Hippocampal formation (tissue), 2 donors: ENCODE data around the gene ZSCAN22.
A peak's percentile ranks its signal among the peaks of the same experiment; 100 is the strongest.
"Not testable (repeated sequence)": the region's sequence is repeated elsewhere in the genome, so short reads cannot be mapped to it uniquely, and the experiment has no call there.

Experiments
- DNase-seq, 2 donors: peaks; one replicate each; lab custom pipeline; 2025; lab: John Stamatoyannopoulos, UW

Gene ZSCAN22

DNA sequence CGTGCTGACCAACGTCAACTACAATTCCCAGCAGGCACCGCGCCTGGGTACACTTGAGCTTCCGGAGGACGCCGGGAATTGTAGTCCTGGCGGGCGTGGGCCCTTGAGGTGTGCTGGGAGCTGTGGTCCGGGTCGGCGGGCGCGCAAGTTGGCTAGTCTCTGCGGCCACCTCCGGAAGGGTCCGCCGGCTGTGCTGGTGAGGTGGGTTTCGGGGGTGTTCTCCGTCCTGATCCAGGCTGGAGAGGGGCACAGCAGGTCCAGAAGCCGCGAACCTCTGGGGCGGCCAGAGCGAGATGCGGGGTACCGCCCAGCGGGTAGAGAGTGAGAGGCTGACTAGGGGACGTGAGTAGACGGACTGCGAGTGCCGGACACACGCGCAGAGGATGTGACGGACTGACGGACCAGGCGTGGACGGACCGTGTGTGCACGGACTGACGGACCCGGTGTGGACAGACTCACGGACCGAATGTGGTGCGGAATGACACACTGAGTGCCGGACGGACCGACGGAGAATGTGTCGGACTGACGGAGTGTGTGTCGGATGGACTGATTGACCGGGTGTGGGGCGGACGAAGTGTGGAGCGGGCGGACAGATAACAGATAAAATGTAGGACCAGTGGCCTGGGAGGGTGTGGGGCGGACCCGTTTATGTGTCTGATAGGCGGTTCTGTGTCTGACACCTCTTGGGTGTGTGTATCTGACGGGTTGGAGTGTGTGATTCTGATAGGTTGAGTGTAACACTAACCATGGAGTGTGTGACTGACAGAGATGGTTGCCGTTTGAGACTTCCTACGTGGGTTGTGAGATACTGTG lies at the start of gene ZSCAN22:
Gene ZSCAN22, plus strand, starts transcription at position 81 of the 813 bp plus-strand sequence. CDS start 7,809 bp downstream, outside the sequence.
- DNase-seq: peak; percentile 95 to 97

DNA sequence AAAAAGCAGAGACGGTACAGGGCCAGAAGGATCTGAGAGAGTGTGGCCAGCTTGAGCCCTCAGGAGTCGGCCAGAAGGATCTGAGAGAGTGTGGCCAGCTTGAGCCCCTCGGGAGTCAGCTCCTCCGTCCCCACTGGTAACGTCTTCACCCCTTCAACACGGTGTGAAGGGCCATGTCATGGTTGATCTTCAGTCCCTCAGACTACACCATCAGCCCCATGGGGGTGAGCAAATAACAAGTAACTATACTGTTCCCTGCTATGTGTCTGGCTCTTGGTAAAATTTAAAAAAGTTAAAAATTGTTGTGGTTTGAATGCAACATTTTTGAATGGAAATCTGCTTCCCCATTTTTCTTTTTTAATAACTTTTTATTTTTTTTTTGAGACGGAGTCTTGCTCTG lies 49.6 kb upstream of the ZSCAN22 start:
- DNase-seq: no peak

DNA sequence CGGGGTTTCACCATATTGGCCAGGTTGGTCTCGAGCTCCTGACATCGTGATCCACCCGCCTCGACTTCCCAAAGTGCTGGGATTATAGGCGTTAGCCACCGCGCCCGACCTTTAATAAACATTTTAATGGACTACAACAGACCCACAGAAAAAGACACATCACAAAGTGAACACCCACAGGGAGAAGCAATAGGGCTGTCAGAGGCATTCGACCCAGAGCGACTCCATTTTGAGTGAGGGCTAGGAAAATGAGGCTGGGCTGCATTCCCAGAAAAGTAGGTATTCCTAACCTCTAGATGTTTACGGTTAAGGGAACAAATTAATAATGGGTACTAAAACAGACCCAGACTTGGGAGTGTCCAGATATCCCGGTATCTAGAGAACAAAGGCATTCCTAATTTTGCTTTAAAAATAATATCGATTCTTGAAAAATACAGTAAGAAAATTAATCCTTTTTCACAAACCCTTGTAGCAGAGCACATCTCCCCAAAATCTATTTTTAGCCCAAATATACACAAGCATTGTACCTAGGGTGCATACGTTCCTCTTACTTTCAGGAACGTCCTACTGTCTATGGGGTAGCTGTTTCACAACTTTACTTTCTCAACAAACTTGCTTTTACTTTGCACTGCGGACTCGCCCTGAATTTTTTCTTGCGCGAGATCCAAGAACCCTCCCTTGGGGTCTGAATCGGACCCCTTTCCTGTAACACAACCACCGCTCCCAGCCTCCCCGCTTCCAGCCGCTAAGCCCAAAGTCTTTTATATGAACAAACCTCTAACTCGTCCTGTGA lies 48.9 kb upstream of the ZSCAN22 start:
- DNase-seq: no peak

DNA sequence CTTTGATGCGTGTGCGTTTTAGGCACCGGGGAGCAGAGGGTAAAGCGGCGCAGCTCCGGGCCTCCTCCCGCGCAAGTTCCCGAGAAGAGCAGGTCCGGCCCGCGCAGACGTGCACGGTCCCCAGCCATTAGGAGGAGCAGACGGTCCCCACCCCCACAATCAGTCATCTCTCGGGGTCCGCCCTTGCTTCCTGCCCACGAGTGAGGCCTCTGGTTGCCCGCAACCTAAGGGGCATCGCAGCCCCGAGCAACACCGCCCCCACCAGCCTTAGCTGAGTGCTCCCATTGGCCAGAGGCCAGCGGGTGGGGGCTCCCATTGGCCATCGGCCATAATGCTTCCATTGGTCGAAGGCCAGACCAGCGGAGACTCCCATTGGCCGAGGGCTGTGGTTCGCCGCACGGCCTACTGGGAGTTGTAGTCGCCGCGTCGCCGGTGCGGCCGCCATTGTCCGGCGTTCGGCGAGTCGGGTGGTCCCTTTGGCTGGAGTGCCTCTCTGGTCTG lies 48.2 kb upstream of the ZSCAN22 start, which contains the start of gene ZNF8:
Gene ZNF8, plus strand, starts transcription at position 415 of the 501 bp plus-strand sequence. CDS start 127 bp downstream, outside the sequence.
- DNase-seq: peak; percentile 91 to 96

DNA sequence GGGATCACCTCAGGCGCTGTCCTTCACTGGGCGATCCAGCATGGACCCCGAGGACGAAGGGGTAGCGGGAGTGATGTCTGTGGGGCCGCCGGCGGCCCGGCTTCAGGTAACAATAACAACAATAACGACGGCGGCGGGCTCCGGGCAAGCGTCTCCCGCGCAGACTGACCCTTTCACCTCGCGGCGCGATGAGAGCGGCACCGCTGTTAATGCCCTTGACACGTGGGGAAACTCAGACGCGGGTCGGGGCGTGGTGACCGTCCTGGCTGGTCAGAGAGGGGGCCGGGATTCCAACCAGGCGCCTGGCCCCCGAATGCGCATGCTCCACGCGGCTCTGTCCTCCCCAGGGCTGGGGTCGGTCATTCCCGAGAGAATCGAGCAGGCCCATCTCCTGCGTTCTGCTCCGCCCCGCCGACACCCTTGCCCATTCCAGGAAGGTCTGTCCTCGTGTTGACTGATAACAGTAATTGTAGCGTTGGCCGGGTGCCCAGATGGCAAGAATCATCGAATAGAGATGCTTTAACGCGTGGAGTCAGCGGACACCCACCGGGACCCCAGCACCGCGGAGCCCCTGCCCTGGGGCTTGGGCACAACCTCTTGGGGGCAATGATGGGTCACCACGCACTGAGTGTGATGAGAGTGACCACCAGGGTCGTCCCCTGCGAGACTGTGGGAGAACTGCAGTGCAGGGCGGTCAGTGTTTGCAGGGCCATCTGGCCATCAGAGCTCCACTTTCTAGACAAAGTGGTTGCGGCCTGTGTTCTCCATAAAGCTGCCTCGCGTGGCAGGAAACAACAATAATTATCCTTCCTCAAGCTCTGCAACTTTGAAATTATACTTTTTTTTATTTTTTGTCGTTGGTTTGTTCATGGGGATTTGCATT lies 47.5 kb upstream of the ZSCAN22 start:
- peak; percentile 9 to 58 for DNase-seq

DNA sequence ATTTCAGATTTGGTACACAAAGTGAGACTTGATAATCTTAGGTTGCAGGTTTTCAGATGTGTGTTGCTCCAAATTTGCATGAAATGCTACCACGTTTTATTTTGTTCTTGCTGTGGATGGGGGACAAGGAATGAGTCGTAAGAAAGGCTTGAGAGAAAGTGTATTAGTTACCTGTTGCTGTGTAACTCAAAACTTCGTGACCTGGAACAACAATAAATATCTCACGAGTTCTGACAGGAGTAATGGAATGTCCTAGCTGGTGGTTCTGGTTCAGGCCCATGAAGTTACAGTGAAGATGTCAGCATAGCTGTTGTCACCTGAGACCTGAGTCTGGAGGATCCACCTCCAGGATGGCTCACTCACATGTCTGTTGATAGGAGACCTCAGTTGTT lies 46.9 kb upstream of the ZSCAN22 start:
- DNase-seq: no peak

DNA sequence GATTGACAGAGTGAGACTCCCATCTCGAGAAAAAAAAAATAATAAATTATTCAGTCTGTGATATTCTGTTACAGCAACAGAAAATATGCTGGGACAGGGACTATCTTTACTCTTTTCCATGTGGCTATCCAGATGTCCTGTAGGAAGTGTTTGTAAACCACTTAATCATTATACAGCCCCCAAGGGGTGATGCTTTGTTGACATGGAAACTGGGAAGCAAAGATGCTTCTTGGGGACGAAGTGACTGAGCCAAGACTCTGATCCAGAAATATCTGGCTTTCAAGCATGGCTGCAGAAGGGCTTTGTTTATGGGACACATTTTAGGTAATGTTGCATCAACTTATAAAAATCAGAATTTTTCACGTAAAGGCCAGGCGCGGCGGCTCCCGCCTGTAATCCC lies 42.6 kb upstream of the ZSCAN22 start:
- peak in 1 of 2 donors; percentile 21 for DNase-seq

DNA sequence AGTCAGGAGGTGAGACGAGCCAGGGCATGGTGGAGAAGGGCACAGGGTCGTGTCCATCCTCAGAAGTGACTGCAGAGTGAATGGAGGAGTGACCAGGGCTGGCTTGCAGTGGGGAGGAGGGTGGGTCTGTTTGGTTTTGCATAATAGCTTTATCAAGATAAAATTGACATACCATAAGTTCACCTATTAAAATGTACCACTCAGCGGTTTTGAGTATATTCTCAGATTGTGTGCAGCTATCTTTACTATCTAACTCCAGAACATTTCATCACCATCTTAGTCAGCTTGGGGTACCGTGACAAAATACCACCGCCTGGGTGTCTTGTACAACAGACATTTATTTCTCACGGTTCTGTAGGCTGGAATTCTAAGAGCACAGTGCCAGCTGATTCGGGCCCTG lies 34.9 kb upstream of the ZSCAN22 start:
- DNase-seq: no peak

DNA sequence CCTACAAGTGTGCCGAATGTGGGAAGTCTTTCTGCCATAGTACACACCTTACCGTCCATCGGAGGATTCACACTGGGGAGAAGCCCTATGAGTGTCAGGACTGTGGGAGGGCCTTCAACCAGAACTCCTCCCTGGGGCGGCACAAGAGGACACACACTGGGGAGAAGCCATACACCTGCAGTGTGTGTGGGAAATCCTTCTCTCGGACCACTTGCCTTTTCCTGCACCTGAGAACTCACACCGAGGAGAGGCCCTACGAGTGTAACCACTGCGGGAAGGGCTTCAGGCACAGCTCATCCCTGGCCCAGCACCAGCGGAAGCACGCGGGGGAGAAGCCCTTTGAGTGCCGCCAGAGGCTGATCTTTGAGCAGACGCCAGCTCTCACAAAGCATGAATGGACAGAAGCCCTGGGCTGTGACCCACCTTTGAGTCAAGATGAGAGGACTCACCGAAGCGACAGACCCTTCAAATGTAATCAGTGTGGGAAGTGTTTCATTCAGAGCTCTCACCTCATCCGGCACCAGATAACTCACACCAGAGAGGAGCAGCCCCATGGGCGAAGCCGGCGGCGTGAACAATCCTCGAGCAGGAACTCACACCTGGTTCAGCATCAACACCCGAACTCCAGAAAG lies 31.9 kb upstream of the ZSCAN22 start:
- no peak for DNase-seq

DNA sequence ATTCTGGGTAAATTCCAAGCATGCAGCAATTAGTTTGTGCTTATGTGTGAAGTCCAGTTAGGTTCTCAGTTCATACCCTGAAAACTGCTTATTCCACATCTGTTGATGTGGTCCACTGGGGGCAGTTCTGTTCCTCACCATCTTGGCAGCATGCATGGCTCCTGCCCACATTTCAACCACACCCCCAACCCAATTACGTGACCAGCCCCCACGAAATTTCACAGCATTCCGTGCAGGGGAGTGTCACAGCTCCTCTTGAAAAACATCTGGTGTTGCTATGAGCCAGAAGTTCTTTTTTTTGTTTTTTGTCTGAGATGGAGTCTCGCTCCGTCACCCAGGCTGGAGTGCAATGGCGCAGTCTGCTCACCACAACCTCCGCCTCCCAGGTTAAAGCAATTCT lies 30.7 kb upstream of the ZSCAN22 start:
- no peak for DNase-seq

DNA sequence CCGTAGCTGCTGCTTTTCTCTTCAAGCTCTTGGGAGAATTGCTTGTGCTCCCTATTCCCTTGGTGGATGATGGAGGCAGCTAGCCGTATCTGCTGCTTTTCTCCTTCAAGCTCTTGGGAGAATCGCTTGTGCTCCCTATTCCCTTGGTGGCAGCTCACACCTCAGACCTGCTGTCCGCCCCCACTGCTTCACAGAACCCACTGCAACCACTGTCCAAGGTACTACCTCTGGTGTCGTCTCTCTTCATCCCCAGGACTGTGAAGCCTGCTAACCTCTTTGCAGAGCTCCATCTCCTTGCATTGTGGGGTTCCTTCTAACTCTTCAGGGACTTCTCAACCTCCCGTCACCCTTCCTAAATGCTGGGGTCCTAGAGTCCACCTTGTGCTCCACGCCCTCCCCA lies 26.2 kb upstream of the ZSCAN22 start:
- DNase-seq: no peak

DNA sequence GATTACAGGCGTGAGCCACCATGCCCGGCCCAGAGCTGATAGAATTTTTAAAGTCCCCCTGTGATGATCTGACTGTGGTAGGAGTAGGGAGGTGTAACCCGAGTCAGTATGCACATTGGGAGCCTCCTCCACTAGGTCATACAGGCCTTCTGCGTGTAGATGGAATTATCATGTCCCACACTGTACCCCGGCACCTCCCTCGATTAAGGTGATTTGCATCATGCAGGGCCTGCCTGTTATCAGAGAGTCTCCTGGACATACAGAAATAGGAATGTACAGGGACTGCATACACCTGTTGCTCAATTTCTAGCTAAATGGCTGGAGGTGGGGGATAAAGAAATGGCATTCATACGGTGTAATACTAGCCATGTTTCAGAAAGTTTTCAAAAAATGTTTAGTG lies 22.5 kb upstream of the ZSCAN22 start:
- DNase-seq: no peak

DNA sequence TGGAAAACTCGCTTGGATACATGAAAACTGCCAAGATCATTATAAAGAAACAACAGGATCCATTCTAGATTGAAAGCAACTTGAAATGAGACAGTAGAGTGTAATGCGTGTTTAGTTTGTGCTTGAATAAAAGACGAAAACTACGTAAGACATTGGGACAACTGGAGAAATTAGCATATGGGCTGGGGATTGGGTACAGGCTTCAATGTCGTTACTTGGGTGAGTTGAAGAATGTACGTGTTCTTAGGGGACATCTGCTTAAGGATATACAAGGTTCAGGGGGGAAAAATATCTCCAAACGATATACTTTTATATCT lies 22.1 kb upstream of the ZSCAN22 start:
- DNase-seq: no peak

DNA sequence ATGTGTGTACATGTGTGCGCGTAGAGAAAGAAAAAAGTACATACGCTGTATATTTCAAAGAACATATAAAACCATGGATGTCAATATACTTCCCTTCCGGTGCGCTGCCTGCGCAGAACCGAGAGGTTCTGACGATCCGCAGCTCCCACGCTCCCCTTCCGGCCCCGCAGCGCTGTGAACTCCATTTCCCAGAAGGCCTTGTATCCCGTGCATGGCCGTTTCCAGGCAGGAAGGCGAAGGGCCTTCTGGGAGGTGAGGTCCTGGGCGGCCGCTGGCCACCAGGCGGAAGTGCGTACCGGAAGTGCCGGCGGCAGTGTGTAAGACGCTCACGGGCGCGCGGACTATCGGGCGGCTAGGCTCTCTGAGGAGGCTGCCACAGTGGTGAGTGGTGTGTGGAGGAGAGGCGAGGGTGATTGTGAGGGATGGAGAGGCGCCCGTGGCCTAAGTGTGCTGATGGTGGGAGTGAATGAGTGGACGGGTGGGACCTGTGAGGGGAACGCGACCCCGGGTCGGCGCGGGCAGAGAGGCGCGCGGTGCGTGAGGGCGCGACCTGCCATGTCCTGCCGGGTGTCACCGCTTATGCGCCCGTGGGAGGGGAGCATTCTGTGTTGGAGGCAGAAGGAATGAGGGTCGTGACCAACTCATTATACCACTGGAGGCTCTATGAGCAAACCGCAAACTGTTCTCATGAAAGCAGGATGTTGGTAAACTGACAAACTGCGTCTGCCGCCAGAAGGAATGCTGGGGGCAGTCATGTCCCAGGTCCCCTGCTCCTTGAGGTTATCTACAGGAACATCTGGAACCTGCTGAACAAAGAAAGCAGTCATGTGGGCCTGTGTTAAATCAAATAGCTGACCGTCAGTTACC lies 21.5 kb upstream of the ZSCAN22 start, which contains the start of gene ERVK3-1:
Gene ERVK3-1, plus strand, starts transcription at position 313 of the 867 bp plus-strand sequence. CDS start 6,792 bp downstream, outside the sequence.
- peak; percentile 94 to 96 for DNase-seq

DNA sequence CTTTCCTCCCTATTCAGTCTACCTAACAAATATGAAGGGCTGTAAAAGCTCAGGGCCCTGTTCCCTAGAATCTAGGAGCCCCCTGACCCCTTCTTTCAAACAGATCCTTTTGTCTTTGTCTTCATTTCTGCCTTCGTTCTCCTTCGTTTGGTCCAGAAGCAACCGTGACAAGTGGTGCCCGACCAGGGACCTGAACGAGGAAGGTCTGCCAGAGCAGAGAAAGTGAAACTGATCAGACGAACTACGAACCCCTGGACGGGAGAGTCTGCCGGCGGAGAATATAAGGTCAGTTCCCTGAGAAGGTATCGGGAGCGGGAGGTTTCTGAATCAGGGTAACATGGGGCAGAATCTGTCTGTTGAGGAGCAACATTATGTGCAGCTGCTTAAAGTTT lies 20.9 kb upstream of the ZSCAN22 start:
- DNase-seq: no peak

DNA sequence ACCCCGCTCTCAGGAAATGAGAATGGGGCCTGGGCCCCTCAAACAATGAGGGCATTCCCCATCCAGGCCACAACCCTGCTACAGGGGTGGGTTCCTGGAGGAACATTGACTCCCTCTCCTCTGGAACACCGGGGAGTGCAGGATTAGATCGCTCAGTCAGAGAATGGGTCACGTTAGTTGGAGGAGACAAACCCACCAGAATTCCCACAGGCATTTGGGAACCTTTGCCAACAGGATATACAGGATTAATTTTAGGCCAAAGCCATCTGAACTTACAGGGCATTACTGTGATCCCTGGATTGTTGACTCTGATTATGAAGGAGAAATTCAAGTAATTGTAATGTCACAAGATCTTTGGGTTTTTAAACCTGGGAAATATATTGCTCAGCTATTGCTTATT lies 19.1 kb upstream of the ZSCAN22 start:
- no peak for DNase-seq

DNA sequence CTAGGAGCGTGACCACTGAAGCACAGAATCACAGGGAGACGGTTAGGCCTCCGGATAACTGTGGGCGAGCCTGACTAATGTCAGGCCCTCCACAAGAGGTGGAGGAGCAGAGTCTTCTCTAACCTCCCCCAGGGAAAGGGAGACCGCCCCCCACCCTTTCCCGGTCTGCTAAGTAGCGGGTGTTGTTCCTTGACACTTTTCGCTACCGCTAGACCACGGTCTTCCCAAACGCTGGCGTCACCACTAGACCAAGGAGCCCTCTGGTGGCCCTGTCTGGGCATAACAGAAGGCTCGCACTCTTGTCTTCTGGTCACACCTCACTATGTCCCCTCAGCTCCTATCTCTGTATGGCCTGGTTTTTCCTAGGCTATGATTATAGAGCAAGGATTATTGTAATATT lies 16.1 kb upstream of the ZSCAN22 start:
- not testable (repeated sequence) for DNase-seq

DNA sequence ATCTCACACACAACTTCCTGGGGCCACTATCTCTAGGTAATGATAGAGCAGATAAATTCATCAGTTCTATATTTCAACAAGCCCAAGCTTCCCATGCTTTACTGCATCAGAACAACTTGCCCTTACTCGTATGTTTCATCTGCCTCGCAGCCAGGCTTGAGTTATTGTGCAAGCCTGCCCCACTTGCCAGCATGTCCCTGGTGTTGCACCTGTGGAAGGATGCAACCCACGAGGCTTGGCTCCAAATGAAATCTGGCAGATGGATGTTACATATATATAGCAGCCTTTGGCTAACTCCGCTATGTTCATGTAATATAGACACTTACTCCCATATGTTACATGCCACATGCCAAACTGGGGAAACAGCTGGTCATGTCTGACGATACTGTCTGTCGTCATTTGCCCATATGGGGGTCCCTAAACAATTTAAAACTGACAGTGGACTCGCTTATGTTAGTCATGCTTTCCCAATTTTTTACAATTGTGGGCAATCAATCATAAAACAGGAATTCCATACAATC lies 15.4 kb upstream of the ZSCAN22 start:
- peak in 1 of 2 donors; percentile 20 for DNase-seq

DNA sequence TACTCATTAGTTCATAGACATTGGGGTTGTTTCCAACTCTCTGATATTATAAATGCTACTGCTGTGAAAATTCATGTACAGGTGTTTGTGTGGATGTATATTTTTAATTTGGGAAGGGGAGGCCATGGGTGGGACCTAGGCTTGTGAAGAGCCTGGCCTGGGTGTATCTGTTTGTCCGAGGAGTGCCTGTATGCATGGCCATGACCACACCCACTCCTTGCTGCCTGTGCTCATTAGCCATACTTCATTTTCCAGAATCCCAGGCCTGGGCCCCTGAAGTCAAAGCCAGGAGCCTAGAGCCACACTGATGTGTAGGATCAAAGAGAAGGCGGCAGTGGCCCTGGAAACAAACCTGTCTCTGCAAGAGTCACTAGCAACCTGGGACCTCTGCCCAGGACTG lies 11.2 kb upstream of the ZSCAN22 start:
- DNase-seq: no peak

DNA sequence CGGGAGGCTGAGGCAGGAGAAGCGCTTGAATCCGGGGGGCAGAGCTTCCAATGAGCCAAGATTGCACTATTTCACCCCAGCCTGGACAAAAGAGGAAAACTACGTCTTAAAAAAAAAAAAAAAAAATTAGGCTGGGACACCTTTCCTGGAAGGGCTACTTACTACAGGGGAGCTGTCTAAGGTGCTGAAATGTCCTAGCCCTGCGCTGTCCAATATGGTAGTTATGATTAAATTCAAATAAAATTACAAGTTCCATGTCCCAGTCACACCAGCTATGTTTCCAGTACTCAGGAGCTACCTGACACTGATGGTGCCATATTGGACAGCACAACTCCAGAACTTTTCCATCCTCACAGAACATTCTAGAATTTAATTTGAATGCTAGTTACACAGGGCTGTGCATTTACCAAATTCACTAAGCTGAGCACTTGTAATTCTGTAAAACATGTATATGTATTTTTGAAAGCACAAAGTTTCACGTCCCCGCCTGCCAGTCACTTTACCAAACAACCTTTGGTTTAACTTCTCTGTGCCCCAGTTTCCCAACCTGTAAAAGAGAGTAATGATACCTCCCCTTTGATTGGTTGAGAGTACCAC lies 9.2 kb upstream of the ZSCAN22 start:
- DNase-seq: no peak
